ENCODE results near the gene HPSE2.

GRCh38 chr10:98852686-98853085, 383.0 kb downstream of the HPSE2 start:
- TF ChIP-seq POLR2A (IDR thresholded peaks at IDR 0.05; ENCODE audit: borderline replicate concordance, extremely low read depth, insufficient read depth, insufficient read length) = no peak
- peak; percentile 11 to 64 (median 58); a peak in 4 of 6 replicates for TF ChIP-seq CTCF (IDR thresholded peaks at IDR 0.05 in 2 of 3, conservative IDR thresholded peaks at IDR 0.05 in 1 of 3; ENCODE audit: borderline replicate concordance in 1 of 3, insufficient read depth in 1 of 3, low read depth in 2 of 3, low read length in 2 of 3)
- TF ChIP-seq POLR2AphosphoS5 (IDR thresholded peaks at IDR 0.05; ENCODE audit: low read depth, low read length) = no peak
- no peak for TF ChIP-seq EZH2 (IDR thresholded peaks at IDR 0.05)
- no peak for TF ChIP-seq EZH2phosphoT487 (IDR thresholded peaks at IDR 0.05; ENCODE audit: borderline replicate concordance)

Data from HCT116 (cell line).